Loucy (cell line): ENCODE measurements around the gene PLVAP.

Experiments
- H2AFZ ChIP-seq: fragments of 200-600 bp; sonication (generic); 2 replicates; pipeline ENCODE4 v1.6.0; 2016; ENCODE audit warnings: antibody characterized with exemption, mild to moderate bottlenecking, low read length, moderate library complexity
- H3F3A ChIP-seq: fragments of 200-600 bp; 2 replicates; pipeline ENCODE4 v1.6.0; 2016; ENCODE audit warnings: antibody characterized with exemption, low read depth, mild to moderate bottlenecking
- H3K27me3 ChIP-seq: fragments of 200-600 bp; sonication (generic); 2 replicates; pipeline ENCODE4 v1.6.1; 2014; ENCODE audit warnings: low read length, mild to moderate bottlenecking; ENCODE audit not compliant: insufficient read depth, poor library complexity, severe bottlenecking
- H3K36me3 ChIP-seq: fragments of 200-600 bp; sonication (generic); 2 replicates; pipeline ENCODE4 v1.6.1; 2016; ENCODE audit warnings: low read length; ENCODE audit not compliant: insufficient read depth
- H3K4me1 ChIP-seq: fragments of 200-600 bp; sonication (generic); 2 replicates; pipeline ENCODE4 v1.5.1; 2014; ENCODE audit warnings: low read length, mild to moderate bottlenecking; ENCODE audit not compliant: insufficient read depth, poor library complexity, severe bottlenecking
- H3K4me2 ChIP-seq: fragments of 200-600 bp; sonication (generic); 2 replicates; pipeline ENCODE4 v1.6.0; 2014; ENCODE audit warnings: antibody characterized with exemption, low read length, low read depth, mild to moderate bottlenecking; ENCODE audit not compliant: poor library complexity, severe bottlenecking
- H3K4me3 ChIP-seq: fragments of 200-600 bp; sonication (generic); 2 replicates; pipeline ENCODE4 v1.5.1; 2014; ENCODE audit warnings: low read length, mild to moderate bottlenecking, mixed read lengths; ENCODE audit not compliant: poor library complexity, severe bottlenecking
- H3K79me2 ChIP-seq: fragments of 200-600 bp; sonication (generic); 2 replicates; pipeline ENCODE4 v1.6.1; 2014; ENCODE audit warnings: low read length; ENCODE audit not compliant: insufficient read depth
- H3K9ac ChIP-seq: fragments of 200-600 bp; sonication (generic); 2 replicates; pipeline ENCODE4 v1.6.0; 2014; ENCODE audit warnings: mild to moderate bottlenecking, low read depth, low read length, moderate library complexity; ENCODE audit not compliant: poor library complexity, severe bottlenecking
- H3K9me2 ChIP-seq: fragments of 200-600 bp; sonication (generic); replicated peaks from 2 replicates; pipeline ENCODE4 v1.6.1; 2016; ENCODE audit warnings: low read depth, low read length, mixed read lengths
- H3K9me3 ChIP-seq: fragments of 200-600 bp; sonication (generic); 2 replicates; pipeline ENCODE4 v1.6.1; 2014; ENCODE audit warnings: mild to moderate bottlenecking, antibody characterized with exemption, low read length, low read depth; ENCODE audit not compliant: insufficient read depth
- H4K20me1 ChIP-seq: fragments of 200-600 bp; sonication (generic); 2 replicates; pipeline ENCODE4 v1.6.0; 2014; ENCODE audit warnings: antibody characterized with exemption, low read length, mild to moderate bottlenecking; ENCODE audit not compliant: insufficient read depth, poor library complexity, severe bottlenecking
- EZH2phosphoT487 ChIP-seq: fragments of 200-600 bp; IDR thresholded peaks from 2 replicates; pipeline ENCODE4 v1.6.1; 2018; ENCODE audit warnings: antibody characterized with exemption, mild to moderate bottlenecking, moderate library complexity, borderline replicate concordance
- TF ChIP-seq, protein P1 (sequence below): fragments of 200-600 bp; sonication (generic); conservative IDR thresholded peaks from 2 replicates; pipeline ENCODE4 v1.5.1; 2014; ENCODE audit warnings: mild to moderate bottlenecking, antibody characterized with exemption, low read length

PLVAP gene

DNA sequence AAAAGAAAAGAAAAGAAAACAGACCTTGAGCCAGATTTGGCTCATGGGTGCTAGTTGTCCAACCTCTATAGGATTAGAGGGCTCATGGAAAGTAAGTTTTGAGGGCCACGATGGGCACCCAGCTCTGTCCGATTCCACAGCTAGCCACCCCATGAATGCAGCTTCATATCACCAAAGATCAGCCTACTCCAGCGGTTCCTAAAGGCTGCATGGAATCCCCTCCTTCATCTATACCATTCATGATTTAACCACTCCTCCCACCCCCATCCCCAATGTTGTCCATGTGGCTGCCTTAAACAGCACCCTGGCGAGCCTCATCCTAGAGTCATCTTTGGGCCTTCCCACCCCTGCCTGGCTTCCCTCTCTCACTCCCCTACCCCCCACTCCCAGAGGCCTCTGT lies 44.8 kb upstream of the PLVAP start:
- H3K9ac ChIP-seq, result no peak overlapping the region
- peaks cover 23% of the 10 kb centered on the region for H3K4me1 ChIP-seq
- H3K9me3 ChIP-seq, result no peaks in the 10 kb centered on the region
- H3K4me3 ChIP-seq, result no peak overlapping the region
- H2AFZ ChIP-seq, result no peak overlapping the region
- no peaks in the 10 kb centered on the region for H3K27me3 ChIP-seq
- no peaks in the 10 kb centered on the region for H3K36me3 ChIP-seq
- no peaks in the 10 kb centered on the region for H3F3A ChIP-seq
- H3K4me2 ChIP-seq, result no peak overlapping the region
- no peaks in the 10 kb centered on the region for H3K9me2 ChIP-seq
- no peak for TF ChIP-seq EZH2phosphoT487
- TF ChIP-seq, protein P1, sequence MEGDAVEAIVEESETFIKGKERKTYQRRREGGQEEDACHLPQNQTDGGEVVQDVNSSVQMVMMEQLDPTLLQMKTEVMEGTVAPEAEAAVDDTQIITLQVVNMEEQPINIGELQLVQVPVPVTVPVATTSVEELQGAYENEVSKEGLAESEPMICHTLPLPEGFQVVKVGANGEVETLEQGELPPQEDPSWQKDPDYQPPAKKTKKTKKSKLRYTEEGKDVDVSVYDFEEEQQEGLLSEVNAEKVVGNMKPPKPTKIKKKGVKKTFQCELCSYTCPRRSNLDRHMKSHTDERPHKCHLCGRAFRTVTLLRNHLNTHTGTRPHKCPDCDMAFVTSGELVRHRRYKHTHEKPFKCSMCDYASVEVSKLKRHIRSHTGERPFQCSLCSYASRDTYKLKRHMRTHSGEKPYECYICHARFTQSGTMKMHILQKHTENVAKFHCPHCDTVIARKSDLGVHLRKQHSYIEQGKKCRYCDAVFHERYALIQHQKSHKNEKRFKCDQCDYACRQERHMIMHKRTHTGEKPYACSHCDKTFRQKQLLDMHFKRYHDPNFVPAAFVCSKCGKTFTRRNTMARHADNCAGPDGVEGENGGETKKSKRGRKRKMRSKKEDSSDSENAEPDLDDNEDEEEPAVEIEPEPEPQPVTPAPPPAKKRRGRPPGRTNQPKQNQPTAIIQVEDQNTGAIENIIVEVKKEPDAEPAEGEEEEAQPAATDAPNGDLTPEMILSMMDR, result no peak
- H4K20me1 ChIP-seq, result no peaks in the 10 kb centered on the region
- peaks cover 14% of the 10 kb centered on the region for H3K79me2 ChIP-seq

GRCh38 chr19:17420475-17420924 lies 43.4 kb upstream of the PLVAP start:
- Histone ChIP-seq H3K4me3 (peak overlapping the region; percentile 86), H3K9ac (peak overlapping the region; percentile 83), H4K20me1 (no peaks in the 10 kb centered on the region)

GRCh38 chr19:17419621-17420474 lies 42.7 kb upstream of the PLVAP start, which contains the start of gene MVB12A:
Gene MVB12A, plus strand, starts transcription at chr19:17420047. Its CDS starts 89 bp downstream, at chr19:17420136.
- Histone ChIP-seq H3K9me3 (no peaks in the 10 kb centered on the region), H3K27me3 (no peaks in the 10 kb centered on the region), H3K4me3 (peak within 1 kb of the TSS; percentile 86), H3K4me2 (peak within 1 kb of the TSS; percentile 86), H3F3A (no peaks in the 10 kb centered on the region; the same call in 1 of the 2 replicates), H2AFZ (peak within 1 kb of the TSS; percentile 93), H3K4me1 (peaks cover 20% of the 10 kb centered on the region), H3K9ac (peak within 1 kb of the TSS; percentile 92), H3K79me2 (peaks cover 14% of the 10 kb centered on the region), H3K36me3 (no peaks in the 10 kb centered on the region), H3K9me2 (no peaks in the 10 kb centered on the region), H4K20me1 (no peaks in the 10 kb centered on the region)
- TF ChIP-seq, protein P1, result no peak
- TF ChIP-seq EZH2phosphoT487, result no peak

More at GRCh38 chr19:17420475-17420924, 43.4 kb upstream of the PLVAP start:
- Histone ChIP-seq H3K27me3 (no peaks in the 10 kb centered on the region), H3K79me2 (peaks cover 14% of the 10 kb centered on the region), H3K36me3 (no peaks in the 10 kb centered on the region), H3K9me2 (no peaks in the 10 kb centered on the region), H3K4me1 (peaks cover 23% of the 10 kb centered on the region), H3F3A (no peaks in the 10 kb centered on the region; the same call in 1 of the 2 replicates), H2AFZ (peak overlapping the region; percentile 93), H3K4me2 (peak overlapping the region; percentile 86), H3K9me3 (no peaks in the 10 kb centered on the region)
- no peak for TF ChIP-seq EZH2phosphoT487
- TF ChIP-seq, protein P1, result no peak
